ENCODE measurements around the gene TLCD3B. TPM values are rescaled to one million over a fixed set of nuclear protein-coding genes. Genes with fewer than 3 reads are reported as not detected.
A peak's percentile ranks its signal among the peaks of the same experiment; 100 is the strongest.

Gene TLCD3B
- total RNA-seq, 1 donor from 2014 or later, result not detected

DNA sequence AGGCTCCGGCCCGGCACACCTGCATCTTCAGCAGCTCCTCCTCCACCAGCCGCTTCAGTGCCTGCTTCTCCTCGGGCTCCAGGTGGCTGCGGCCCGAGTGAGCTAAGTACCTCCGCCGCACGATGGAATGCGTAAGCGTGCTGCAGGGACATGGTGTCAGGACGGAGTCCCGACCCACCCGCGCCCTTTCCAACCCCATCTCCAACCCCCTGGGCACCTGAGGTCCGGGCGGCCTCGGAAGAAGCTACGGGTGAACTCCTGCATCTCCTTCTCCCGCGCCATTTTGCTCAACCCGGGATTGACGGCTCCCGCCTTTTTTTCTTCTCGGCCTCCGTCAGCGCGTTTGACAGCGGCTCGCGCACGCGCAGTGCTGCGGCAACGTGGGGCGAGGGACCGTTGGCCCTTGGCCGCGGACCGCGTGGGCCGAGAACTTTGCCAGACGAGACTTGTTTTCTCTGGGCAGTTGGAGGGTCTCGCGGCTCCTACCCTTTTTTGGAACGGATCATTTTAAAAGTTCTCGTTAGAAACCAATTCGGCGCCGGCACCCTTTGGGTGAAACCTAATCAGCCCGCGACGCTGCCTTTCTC lies 35.7 kb downstream of the TLCD3B start, which contains the start of gene HIRIP3:
Gene HIRIP3, minus strand, starts transcription at position 294 of the 587 bp plus-strand sequence. Its CDS starts 12 bp downstream, at position 282.
- intact Hi-C loops (cut with DNase I), result loop anchor here (2.0 to 5.0 kb wide), 2 partner anchors 19 to 1053 kb away; no protein-coding TSS in a partner anchor
- DNase-seq (ENCODE audit: missing footprints) (peak; percentile 94), ATAC-seq (peak; percentile 80)

DNA sequence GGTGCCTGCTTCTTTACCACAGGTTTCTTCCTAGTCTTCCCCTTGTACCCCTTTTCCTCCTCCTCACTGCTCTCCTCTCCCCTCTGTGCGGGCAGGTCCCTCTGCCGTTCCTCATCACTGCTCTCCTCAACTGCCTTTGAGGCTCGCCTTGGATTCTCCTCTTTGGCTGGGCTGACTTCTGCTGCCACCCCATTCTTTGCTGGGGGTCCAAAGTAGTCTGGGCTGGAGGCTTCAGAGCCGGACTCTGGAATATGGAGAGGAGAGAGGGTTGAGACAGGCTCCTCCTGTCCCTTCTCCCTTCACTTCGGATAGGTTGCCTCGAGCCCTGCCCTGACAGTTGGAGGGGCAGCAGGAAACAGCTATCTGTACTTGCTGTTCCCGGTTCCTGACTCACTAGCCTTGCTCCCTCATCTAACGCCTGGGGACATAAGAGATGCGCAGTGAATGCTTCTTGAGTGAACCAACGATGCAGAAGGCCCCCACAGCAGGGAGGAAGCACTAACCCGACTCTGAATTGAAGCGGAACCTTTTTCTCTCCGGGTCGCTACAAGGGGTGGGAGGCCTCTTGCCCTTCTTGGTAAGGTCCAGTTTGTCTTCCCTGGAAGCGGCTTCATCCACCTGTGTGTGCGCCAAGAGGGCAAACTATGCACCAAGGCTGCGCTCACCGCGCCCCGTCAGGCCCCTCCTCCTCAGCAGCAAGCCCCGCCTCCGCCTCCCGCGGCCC lies 36.3 kb downstream of the TLCD3B start:
- ATAC-seq, result peak; percentile 30
- intact Hi-C loops (cut with DNase I), result loop anchor here (2.0 to 5.0 kb wide), 2 partner anchors 18 to 1052 kb away; no protein-coding TSS in a partner anchor
- DNase-seq (ENCODE audit: missing footprints), result peak; percentile 22

DNA sequence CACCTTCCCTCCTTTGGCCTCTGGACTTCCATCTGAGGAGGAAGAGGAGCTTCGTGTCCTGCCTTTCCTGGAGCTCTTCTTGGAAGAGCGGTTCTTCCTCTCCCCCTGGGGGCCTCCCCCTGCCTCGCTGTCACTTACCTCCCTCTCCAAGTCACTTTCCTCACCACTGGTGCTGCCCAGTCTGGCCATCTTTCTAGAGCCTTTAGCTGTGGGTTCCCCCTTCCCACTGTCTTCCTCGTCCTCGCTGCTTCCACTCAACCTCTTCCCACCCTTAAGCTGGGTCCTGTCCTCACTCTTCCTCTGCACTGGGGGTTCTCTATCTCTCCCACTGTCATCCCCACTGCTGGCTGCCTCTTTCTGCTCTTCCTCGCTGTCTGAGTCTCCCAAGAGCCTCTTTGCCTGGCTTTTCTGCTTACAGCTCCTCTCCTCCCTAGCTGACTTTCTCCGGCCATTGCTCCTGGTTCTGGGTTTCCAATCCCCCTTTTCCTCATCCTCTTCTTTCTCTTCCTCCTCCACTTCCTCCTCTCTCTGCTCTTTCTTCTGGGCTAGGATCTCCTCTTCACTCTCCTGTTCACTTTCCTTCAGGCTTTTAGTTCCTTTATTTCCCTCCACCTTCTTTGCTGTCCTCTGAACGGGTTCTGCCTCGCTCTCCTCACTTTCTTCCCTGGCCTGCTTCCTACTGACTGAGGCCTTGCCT lies 37.0 kb downstream of the TLCD3B start:
- no peak for DNase-seq (ENCODE audit: missing footprints)
- intact Hi-C loops (cut with DNase I), result loop anchor here (2.0 kb wide), 1 partner anchor 17 kb away; no protein-coding TSS in a partner anchor

DNA sequence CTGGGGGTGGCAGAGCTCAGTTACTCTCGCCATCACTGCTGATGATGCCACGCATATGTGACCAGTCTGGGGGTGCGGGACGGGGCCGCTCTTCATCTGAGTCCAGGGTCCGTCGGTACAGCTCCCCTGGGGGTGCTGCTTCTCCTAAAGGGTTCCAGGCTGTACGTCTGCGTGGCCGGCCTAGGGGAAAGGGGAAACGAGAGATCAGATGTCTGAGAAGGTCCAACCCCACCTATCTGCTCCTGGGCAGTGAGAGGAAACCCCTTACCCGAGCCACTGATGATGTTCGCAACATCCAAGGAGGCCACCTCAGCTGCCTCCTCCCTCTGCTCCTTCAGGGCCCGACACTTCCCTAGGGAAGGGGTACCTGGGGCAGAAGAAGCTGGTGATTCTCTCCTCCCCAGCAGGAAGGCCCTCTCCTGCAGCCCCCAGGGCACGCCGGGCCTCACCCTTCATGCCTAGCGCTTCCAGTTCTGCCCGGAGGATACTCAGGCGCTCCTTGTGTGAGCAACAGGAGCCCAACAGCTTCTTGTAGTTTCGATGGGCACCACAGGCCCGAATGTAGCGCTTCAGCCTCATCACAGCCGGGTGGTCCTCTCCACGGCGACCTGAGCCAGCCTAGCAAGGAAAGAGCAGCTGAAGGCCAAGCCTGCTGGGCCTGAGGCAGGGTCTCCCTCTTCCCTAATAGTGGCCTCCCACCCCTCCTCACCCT lies 37.7 kb downstream of the TLCD3B start:
- DNase-seq (ENCODE audit: missing footprints) (peak; percentile 53), ATAC-seq (no peak)
- intact Hi-C loops (cut with DNase I), result no loop called here

More for the DNA sequence above, 37.0 kb downstream of the TLCD3B start:
- no peak for ATAC-seq

DNA sequence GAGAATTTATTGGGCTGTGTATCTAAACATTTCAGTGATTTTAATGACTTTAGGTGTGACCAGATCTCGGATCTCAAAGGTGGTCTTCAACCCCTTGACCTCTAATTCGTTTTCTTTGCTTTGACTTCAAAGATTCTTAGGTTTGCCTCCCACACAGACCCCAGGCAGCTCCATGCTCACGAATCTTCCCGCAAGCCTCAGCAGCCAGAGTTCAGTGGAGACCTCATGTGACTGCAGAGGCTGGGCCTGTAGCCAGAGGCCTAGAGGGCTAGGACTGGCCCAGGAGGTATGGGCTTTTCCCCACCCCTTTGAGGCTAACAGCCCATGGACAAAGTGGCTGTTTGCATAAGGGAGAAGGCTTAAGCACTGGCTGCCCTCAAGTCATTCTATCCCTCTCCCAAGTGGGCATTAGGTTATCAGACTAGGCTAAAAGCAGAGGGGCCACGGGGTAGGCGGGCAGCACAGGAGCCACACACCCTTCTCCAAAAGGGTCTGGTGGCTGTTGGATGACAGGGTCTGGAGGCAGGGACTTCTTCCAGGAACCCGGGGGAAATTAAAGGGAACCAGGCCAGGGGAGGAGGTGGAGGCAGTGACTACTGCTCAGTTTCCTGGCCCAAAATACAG lies 38.6 kb downstream of the TLCD3B start:
- DNase-seq (ENCODE audit: missing footprints) (no peak), ATAC-seq (no peak)
- intact Hi-C loops (cut with DNase I), result no loop called here

DNA sequence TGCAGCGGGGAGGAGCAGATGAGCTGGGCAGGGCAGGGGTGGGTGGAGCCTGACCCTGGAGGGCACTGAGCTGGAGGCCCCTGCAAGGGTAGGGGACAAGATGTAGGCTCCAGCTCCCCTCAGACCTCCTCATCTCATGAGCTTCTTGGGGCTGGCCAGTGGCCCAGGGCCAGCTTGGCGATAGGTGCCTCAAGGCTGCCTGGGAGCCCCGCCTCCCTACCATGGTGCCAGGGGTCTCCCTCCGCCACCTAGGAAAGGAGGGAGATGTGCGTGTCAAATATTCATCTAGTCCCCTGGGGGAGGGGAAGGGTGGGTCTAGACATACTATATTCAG lies 39.5 kb downstream of the TLCD3B start:
- peak; percentile 28 for DNase-seq (ENCODE audit: missing footprints)
- intact Hi-C loops (cut with DNase I), result no loop called here
- no peak for ATAC-seq

DNA sequence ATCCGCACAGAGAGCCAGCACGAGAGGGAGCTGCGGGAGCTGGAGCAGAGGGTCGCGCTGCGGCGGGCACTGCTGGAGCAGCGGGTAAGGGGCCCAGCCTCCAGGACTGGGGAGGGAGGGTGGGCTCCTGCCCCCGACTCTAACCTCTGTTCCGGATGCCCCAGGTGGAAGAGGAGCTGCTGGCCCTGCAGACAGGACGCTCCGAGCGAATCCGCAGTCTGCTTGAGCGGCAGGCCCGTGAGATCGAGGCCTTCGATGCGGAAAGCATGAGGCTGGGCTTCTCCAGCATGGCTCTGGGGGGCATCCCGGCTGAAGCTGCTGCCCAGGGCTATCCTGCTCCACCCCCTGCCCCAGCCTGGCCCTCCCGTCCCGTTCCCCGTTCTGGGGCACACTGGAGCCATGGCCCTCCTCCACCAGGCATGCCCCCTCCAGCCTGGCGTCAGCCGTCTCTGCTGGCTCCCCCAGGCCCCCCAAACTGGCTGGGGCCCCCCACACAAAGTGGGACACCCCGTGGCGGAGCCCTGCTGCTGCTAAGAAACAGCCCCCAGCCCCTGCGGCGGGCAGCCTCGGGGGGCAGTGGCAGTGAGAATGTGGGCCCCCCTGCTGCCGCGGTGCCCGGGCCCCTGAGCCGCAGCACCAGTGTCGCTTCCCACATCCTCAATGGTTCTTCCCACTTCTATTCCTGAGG lies 40.0 kb downstream of the TLCD3B start:
- DNase-seq (ENCODE audit: missing footprints), result no peak
- intact Hi-C loops (cut with DNase I), result no loop called here
- no peak for ATAC-seq

DNA sequence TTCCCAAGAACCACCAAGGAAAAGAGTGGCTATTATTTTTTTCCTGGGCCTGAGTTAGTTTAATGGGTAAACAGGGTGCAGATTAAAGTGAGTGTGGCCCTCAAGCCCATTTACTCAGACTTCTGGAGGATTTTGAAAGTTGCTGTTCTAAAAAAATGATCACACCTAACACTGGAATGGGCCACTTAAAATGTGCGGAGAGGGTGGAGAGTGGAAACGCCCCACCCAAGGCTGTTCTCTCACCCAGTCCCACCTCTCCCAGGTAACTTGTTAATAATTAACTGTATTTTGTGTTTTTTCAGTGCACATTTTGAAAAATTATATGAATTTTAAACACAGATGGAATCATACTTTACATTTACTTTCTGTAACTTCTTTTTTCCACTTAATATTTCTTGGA lies 41.0 kb downstream of the TLCD3B start:
- DNase-seq (ENCODE audit: missing footprints), result no peak
- ATAC-seq, result no peak
- intact Hi-C loops (cut with DNase I), result no loop called here

DNA sequence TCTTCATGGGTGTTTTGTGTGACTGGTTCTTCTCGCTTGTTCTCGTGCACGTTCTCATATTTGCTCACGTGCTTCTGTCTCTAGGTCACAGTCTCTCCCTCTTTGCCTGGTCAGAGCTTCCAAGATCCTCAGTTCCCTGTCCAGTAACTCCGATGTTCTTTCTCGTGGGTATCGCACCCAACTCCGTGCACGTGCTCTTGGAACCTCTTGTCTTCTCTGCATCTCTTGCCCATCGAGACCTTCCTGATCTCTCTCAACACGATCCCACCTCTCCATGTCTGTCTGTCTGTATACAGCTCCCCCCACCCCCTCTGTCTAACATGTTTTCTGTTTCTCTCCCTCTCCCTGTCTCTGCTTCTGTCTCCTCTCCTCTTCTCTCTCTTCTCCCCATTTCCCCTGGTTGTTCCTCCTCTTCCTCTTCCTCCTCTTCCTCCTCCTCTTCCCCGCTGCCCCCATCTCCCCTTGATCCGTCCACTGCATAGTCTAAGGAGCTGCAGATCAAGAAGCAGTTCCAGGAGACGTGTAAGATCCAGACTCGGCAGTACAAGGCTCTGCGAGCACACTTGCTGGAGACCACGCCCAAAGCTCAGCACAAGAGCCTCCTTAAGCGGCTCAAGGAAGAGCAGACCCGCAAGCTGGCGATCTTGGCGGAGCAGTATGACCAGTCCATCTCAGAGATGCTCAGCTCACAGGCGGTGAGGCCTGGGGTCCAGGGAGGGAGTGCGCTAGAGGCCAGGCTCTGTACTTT lies 41.8 kb downstream of the TLCD3B start:
- no peak for ATAC-seq
- DNase-seq (ENCODE audit: missing footprints), result no peak
- intact Hi-C loops (cut with DNase I), result no loop called here

DNA sequence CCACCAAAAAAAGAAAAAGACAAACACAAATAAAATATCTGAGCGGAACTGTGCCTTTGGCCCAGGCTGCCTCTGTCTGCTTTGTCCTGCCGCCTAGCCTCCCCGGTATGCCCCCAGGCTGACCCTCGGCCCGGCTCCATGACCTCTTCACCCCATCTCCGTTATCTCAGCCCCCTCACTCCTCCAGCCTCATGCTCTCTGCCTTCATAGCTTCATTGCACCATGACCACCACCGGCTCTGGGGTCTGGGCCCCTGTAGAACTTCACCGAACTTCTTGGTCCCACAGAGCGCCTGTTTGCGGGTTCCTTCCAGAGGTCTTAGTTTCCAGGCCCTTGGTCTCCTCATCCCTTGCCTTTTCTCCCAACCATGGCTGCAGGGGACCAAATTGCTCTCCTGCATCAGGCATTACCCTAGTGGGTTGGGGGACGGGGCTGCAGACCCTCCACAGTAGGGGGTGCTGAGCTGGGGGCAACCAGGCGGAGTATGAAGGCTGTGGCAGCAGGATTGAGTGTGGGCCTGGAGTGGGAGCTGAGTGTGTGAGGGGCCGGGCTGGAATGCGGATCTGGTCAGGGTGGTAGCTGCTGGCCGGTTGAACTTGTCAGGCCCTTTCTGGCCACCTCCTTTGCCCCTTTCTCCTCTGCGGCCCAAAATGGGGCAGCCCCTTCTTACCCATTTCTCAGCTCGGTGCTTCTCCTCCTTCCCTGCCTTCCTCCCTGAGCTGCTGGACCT lies 42.6 kb downstream of the TLCD3B start:
- ATAC-seq (no peak), DNase-seq (ENCODE audit: missing footprints) (peak; percentile 32)
- intact Hi-C loops (cut with DNase I), result no loop called here

DNA sequence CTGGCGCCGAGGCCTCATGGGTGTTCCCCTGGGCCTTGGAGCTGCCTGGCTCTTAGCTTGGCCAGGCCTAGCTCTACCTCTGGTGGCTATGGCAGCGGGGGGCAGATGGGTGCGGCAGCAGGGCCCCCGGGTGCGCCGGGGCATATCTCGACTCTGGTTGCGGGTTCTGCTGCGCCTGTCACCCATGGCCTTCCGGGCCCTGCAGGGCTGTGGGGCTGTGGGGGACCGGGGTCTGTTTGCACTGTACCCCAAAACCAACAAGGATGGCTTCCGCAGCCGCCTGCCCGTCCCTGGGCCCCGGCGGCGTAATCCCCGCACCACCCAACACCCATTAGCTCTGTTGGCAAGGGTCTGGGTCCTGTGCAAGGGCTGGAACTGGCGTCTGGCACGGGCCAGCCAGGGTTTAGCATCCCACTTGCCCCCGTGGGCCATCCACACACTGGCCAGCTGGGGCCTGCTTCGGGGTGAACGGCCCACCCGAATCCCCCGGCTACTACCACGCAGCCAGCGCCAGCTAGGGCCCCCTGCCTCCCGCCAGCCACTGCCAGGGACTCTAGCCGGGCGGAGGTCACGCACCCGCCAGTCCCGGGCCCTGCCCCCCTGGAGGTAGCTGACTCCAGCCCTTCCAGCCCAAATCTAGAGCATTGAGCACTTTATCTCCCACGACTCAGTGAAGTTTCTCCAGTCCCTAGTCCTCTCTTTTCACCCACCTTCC lies 43.5 kb downstream of the TLCD3B start:
- no peak for ATAC-seq
- DNase-seq (ENCODE audit: missing footprints), result peak; percentile 41
- intact Hi-C loops (cut with DNase I), result no loop called here

DNA sequence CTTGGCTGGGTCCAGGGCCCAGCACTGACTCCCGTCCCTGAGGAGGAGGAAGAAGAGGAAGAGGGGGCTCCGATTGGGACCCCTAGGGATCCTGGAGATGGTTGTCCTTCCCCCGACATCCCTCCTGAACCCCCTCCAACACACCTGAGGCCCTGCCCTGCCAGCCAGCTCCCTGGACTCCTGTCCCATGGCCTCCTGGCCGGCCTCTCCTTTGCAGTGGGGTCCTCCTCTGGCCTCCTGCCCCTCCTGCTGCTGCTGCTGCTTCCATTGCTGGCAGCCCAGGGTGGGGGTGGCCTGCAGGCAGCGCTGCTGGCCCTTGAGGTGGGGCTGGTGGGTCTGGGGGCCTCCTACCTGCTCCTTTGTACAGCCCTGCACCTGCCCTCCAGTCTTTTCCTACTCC lies 44.1 kb downstream of the TLCD3B start:
- no peak for DNase-seq (ENCODE audit: missing footprints)
- ATAC-seq, result no peak
- intact Hi-C loops (cut with DNase I), result no loop called here

DNA sequence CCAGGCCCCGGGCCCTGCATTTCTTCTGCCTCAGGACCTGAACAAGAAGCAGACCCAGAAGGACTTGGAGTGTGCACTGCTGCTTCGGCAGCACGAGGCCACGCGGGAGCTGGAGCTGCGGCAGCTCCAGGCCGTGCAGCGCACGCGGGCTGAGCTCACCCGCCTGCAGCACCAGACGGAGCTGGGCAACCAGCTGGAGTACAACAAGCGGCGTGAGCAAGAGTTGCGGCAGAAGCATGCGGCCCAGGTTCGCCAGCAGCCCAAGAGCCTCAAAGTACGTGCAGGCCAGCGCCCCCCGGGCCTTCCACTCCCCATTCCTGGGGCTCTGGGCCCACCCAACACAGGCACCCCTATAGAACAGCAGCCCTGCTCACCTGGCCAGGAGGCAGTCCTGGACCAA lies 44.8 kb downstream of the TLCD3B start:
- DNase-seq (ENCODE audit: missing footprints), result no peak
- intact Hi-C loops (cut with DNase I), result no loop called here
- ATAC-seq, result no peak

DNA sequence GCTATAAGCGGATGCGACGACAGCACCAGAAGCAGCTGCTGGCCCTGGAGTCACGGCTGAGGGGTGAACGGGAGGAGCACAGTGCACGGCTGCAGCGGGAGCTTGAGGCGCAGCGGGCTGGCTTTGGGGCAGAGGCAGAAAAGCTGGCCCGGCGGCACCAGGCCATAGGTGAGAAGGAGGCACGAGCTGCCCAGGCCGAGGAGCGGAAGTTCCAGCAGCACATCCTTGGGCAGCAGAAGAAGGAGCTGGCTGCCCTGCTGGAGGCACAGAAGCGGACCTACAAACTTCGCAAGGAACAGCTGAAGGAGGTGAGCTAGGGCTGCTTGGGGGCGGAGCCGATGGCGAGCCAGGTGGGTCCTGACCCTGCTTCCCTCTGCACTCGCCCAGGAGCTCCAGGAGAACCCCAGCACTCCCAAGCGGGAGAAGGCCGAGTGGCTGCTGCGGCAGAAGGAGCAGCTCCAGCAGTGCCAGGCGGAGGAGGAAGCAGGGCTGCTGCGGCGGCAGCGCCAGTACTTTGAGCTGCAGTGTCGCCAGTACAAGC lies 45.7 kb downstream of the TLCD3B start:
- peak; percentile 32 for DNase-seq (ENCODE audit: missing footprints)
- intact Hi-C loops (cut with DNase I), result loop anchor here (1.0 kb wide), 1 partner anchor 11 kb away; no protein-coding TSS in a partner anchor
- no peak for ATAC-seq

DNA sequence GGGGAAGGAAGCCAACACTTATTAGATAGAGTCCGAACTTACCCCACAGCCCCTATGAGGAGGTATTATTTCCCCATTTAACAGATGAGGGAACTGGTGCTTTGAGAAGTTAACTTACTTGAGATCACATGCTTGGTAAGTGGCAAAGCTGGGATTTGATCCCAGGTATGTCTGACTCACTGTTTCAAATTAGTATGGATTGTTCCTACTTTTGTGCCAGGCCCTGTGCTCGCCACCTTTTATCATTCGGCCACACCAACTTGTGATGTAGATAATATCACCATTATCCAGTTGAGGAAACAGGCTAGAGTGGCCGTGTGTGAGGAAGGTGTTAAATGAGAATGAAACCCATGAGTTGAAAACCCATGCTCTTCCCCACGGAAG lies 46.3 kb downstream of the TLCD3B start:
- DNase-seq (ENCODE audit: missing footprints) (no peak), ATAC-seq (no peak)
- intact Hi-C loops (cut with DNase I), result loop anchor here (1.0 kb wide), 1 partner anchor 10 kb away; no protein-coding TSS in a partner anchor

DNA sequence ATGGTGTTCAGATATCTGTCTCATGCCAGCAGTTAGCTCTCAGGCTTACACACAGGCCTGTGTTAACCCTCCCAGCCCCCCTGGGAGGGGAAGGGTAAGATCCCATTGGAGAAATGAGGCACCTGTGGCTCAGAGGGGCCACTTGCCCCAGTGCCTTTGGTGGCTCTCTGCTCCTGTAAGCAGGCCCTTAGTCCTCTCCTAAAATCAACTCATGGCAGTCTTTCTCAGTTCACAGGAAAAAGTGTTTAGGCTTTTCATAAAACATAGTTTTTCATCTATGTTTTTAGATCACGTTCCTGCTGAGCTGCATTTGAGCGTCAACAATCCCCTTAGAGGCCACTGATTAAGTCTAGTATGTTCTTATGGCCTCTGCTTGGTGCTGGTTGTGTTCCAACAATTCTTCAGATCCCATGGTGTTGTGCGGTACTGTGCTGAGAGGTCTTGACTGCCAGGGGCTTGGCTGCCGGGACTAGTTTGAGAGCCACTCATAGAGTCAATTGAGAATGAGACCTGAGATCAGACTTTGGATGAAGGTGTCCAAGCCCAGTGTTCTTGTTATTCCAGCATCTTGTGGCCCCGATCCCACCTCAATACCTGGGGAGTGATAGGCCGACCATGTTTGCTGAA lies 46.8 kb downstream of the TLCD3B start:
- no peak for ATAC-seq
- intact Hi-C loops (cut with DNase I), result no loop called here
- DNase-seq (ENCODE audit: missing footprints), result no peak
